ENCODE data around the gene DMPK. TPM values are rescaled to one million over a fixed set of nuclear protein-coding genes. Genes with fewer than 3 reads are reported as not detected.

DMPK gene
- total RNA-seq, 1 experiment from 2014 or later, result 28.1 TPM

DNA sequence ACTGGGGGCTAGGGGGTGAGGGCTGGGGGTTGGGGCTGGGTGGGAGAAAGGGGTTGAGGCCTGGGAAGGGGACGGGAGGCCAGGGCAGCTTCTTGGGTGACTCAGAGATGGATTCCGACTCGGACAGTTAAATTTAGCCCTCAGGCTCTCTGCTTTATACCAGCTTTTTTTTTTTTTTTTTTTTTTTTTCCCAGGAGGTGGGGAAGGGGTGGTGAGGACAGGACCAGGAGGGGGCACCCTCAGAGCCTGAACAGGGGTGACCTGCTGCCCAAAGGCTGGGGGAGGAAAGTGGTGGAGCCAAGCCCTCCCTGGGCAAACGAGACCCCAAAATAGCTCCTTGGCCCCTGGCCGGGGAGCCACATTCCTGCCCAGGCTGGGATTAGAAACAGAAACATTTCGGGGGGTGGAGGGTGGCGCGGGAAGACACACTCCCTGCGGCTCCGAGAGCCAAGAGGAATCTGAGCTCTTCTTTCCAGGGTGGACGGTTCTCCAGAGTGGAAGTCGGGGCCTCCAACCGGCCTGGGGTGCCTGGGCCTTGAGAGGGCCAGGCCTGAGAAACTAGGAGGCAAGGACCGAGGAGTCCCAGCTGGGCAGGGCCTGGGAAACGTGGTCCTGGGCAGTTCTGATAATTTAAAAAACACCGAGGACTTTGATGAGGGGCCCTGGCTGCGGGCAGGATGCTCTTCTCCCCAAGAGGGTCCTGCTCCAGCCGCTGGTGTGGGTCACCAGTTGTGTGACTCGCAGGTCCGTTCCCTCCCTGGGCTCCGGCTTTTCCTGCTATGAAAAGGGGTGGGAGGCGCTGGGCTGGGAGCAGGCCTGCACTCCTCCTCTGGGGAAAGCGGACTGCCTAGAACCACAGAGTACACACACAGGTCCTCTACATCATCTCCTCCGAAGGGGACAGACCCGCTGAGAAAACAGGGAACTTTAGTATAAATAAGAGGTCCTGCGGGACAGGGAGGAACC, 813 bp upstream of the DMPK start:
- Histone ChIP-seq H3K36me3 (ENCODE audit: control insufficient read depth, insufficient read depth, low read length) (no peaks in the 10 kb centered on the region), H3K27me3 (replicated peaks; ENCODE audit: control insufficient read depth, insufficient read depth, low read length) (no peaks in the 10 kb centered on the region), H3K9me3 (no peaks in the 10 kb centered on the region), H3K4me1 (peaks cover 15% of the 10 kb centered on the region), H3K4me3 (ENCODE audit: low read depth, low read length) (no peak overlapping the region)
- TF ChIP-seq, protein P1, sequence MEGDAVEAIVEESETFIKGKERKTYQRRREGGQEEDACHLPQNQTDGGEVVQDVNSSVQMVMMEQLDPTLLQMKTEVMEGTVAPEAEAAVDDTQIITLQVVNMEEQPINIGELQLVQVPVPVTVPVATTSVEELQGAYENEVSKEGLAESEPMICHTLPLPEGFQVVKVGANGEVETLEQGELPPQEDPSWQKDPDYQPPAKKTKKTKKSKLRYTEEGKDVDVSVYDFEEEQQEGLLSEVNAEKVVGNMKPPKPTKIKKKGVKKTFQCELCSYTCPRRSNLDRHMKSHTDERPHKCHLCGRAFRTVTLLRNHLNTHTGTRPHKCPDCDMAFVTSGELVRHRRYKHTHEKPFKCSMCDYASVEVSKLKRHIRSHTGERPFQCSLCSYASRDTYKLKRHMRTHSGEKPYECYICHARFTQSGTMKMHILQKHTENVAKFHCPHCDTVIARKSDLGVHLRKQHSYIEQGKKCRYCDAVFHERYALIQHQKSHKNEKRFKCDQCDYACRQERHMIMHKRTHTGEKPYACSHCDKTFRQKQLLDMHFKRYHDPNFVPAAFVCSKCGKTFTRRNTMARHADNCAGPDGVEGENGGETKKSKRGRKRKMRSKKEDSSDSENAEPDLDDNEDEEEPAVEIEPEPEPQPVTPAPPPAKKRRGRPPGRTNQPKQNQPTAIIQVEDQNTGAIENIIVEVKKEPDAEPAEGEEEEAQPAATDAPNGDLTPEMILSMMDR (IDR thresholded peaks at IDR 0.05; ENCODE audit: insufficient read depth in 1 of 2, low read depth in 1 of 2, low read length in 1 of 2, severe bottlenecking in 1 of 2, unreplicated experiment in 1 of 2), result no peak
- intact Hi-C loops (cut with micrococcal nuclease; ENCODE audit: unreplicated experiment), result no loop called here
- BruUV-seq (replicated peaks), result no TSS peak
- ChIA-PET POLR2A (interaction anchor here (0.6 to 1.3 kb wide), 8 partner anchors 8 to 1114 kb away, joined by 3 to 9 read pairs (median 5); partner anchors contain the start of genes QPCTL and SYMPK), CTCF (interaction anchor here (0.5 to 2.7 kb wide), 11 partner anchors 9 to 612 kb away, joined by 3 to 10 read pairs (median 6); partner anchors contain the start of gene DMWD)
- H3K9me3 Mint-ChIP-seq (ENCODE audit: unreplicated experiment), result no peaks in the 10 kb centered on the region
- no peaks in the 10 kb centered on the region for H3K27me3 Mint-ChIP-seq (ENCODE audit: insufficient read depth, unreplicated experiment)
- no peak for DNase-seq
- no peak overlapping the region for H3K27ac Mint-ChIP-seq (ENCODE audit: unreplicated experiment)
- peaks cover 62% of the 10 kb centered on the region for H3K36me3 Mint-ChIP-seq (ENCODE audit: insufficient read depth, unreplicated experiment)
- H3K4me3 Mint-ChIP-seq (ENCODE audit: unreplicated experiment), result no peak overlapping the region
- H3K4me1 Mint-ChIP-seq (ENCODE audit: low read depth, unreplicated experiment), result peaks cover 18% of the 10 kb centered on the region

DNA sequence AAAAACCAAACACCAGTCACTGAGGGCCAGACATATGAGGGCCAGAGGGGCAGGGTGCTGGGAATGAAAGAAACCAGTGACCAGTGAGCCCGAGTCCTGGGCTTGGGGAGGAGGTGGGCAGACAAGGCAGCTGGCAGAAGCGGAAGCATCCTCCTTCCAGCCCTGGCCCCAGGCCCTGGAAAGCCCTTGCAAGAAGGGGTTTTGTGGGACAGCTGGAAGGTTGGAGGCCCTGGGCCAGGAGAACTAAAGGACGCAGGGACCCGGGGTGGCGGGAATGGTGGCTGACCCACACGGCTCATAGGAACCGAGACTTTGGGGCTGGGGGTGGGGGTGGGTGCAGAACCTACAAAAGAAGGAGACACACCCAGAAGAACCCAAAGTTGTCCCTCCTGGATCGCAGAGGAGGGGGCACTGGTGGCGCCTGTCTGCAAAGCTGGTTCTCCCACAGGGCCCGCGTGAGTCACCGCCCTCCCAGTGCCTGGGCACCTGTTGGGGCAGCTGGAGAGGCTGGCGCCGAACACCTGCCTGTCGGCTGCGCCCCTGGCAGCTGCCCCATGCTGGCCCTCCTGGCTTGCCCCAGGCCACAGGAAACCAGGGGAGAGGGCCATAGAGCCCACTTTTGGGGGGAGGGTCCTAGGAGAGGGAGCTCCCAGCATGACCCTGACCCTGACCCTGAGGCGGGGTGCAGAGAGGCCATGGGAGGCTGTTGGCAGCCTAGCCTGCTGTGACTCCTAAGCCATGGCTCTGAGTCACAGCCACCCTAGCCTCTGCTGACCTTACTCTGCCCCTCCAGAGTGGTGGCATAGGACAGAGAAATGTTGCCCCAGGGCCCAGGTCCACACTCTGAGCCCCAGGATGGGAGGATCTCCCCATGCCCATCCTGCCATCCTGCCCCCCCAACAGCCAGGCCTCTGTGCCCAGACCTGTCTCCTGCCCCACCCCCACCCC, 802 bp downstream of the DMPK start:
- intact Hi-C loops (cut with micrococcal nuclease; ENCODE audit: unreplicated experiment), result no loop called here
- TF ChIP-seq, protein P1 (IDR thresholded peaks at IDR 0.05; ENCODE audit: insufficient read depth in 1 of 2, low read depth in 1 of 2, low read length in 1 of 2, severe bottlenecking in 1 of 2, unreplicated experiment in 1 of 2), result no peak
- no peaks in the 10 kb centered on the region for H3K36me3 ChIP-seq (ENCODE audit: control insufficient read depth, insufficient read depth, low read length)
- BruUV-seq (replicated peaks), result no TSS peak
- H3K4me1 ChIP-seq, result peaks cover 15% of the 10 kb centered on the region
- CTCF ChIA-PET, result interaction anchor here (1.7 to 2.7 kb wide), 2 partner anchors 11 to 18 kb away, joined by 10 read pairs; no protein-coding TSS in a partner anchor
- Mint-ChIP-seq H3K4me3 (ENCODE audit: unreplicated experiment) (no peak overlapping the region), H3K27me3 (ENCODE audit: insufficient read depth, unreplicated experiment) (no peaks in the 10 kb centered on the region), H3K4me1 (ENCODE audit: low read depth, unreplicated experiment) (peaks cover 18% of the 10 kb centered on the region), H3K27ac (ENCODE audit: unreplicated experiment) (no peak overlapping the region), H3K9me3 (ENCODE audit: unreplicated experiment) (no peaks in the 10 kb centered on the region), H3K36me3 (ENCODE audit: insufficient read depth, unreplicated experiment) (peaks cover 67% of the 10 kb centered on the region)
- no peak for DNase-seq
- POLR2A ChIA-PET, result interaction anchor here (0.5 to 1.2 kb wide), 2 partner anchors 19 to 214 kb away, joined by 4 to 14 read pairs; partner anchors contain the start of gene CCDC61
- H3K4me3 ChIP-seq (ENCODE audit: low read depth, low read length), result peak overlapping the region; percentile 21
- no peaks in the 10 kb centered on the region for H3K9me3 ChIP-seq
- no peaks in the 10 kb centered on the region for H3K27me3 ChIP-seq (replicated peaks; ENCODE audit: control insufficient read depth, insufficient read depth, low read length)

Measured in Caco-2 (cell line).